HepG2 (cell line): ENCODE data around the gene PITRM1. TPM values are rescaled to one million over a fixed set of nuclear protein-coding genes. Genes with fewer than 3 reads are reported as not detected.

Experiments used
- ATAC-seq: fragments of 200-7000 bp; cut with Tn5 transposase; 3 replicates; pipeline ENCODE4 v1.9.1; 2020; ENCODE audit warnings: mild to moderate bottlenecking, moderate library complexity
- BruUV-seq: library from RNA; stranded (reverse); fragments of 400-500 nt; replicated peaks from 2 replicates; lab custom pipeline; 2021; lab: Mats Ljungman, UMichigan
- CTCF ChIA-PET: fragments of 300-600 bp; formaldehyde crosslinking; extraction: SDS; loops from one replicate; lab custom pipeline; 2021; ENCODE audit warnings: low total read pairs, inconsistent platforms, low intra/inter-chr PET ratio; lab: Yijun Ruan, JAX
- POLR2A ChIA-PET: fragments of 350-600 bp; sonication (Branson Sonifier 250); formaldehyde crosslinking; loops from one replicate; lab custom pipeline; 2020; ENCODE audit warnings: antibody characterized with exemption, inconsistent platforms; lab: Yijun Ruan, JAX
- DNase-seq: peaks from one replicate; pipeline ENCODE4 v3.0.0-alpha.2; 2015; ENCODE audit warnings: low spot score
- FAIRE-seq: peaks from 3 replicates; lab custom pipeline; 2011; peaks lifted over from hg19 to GRCh38; lab: Jason Lieb, UNC
- H2AFZ ChIP-seq: one replicate; pipeline ENCODE4 v1.6.1; 2011; ENCODE audit warnings: low read length, inconsistent platforms
- H3K27ac ChIP-seq: fragments of 300-600 bp; 3 replicates; pipeline ENCODE4 v1.8.0; 2011; ENCODE audit warnings: mixed run types, mild to moderate bottlenecking, mixed read lengths, low read length, inconsistent platforms; ENCODE audit not compliant: insufficient read depth; ENCODE audit errors: extremely low read length
- H3K27me3 ChIP-seq, 2 experiments: fragments of 200-600 bp in 1 of 2; 2 replicates in 1 of 2; 3 replicates in 1 of 2; pipeline versions ENCODE4 v1.6.0 to v1.8.0; 2011; ENCODE audit warnings: low read length in 2 of 2, mild to moderate bottlenecking in 2 of 2, moderate library complexity in 2 of 2, inconsistent platforms in 1 of 2; ENCODE audit not compliant: insufficient read depth in 2 of 2, control insufficient read depth in 1 of 2
- H3K36me3 ChIP-seq, 2 experiments: fragments of 200-600 bp in 1 of 2; replicated peaks in 1 of 2; 2 replicates in 1 of 2; 3 replicates in 1 of 2; pipeline versions ENCODE4 v1.5.1 to v1.8.0; 2011; ENCODE audit warnings: low read length in 2 of 2, inconsistent platforms in 1 of 2; ENCODE audit not compliant: insufficient read depth in 2 of 2, control insufficient read depth in 1 of 2
- H3K4me1 ChIP-seq: 2 replicates; pipeline ENCODE4 v1.5.1; 2012; ENCODE audit warnings: low read length, inconsistent platforms; ENCODE audit not compliant: insufficient read depth
- H3K4me2 ChIP-seq: 2 replicates; pipeline ENCODE4 v1.6.0; 2011; ENCODE audit warnings: low read depth, low read length, inconsistent platforms
- H3K4me3 ChIP-seq, 3 experiments: fragments of 200-600 bp in 1 of 3; sonication (generic), shearing (Covaris generic) in 1 of 3; replicated peaks in 1 of 3; 2 replicates each; pipeline ENCODE4 v1.5.1; 2011 to 2016; ENCODE audit warnings: low read length in 3 of 3, inconsistent platforms in 2 of 3, low read depth in 2 of 3, mild to moderate bottlenecking in 2 of 3, control low read depth in 1 of 3, mixed read lengths in 1 of 3; ENCODE audit not compliant: insufficient read depth in 1 of 3
- H3K79me2 ChIP-seq: one replicate; pipeline ENCODE4 v1.6.1; 2011; ENCODE audit warnings: low read length, inconsistent platforms; ENCODE audit not compliant: insufficient read depth
- H3K9ac ChIP-seq: 2 replicates; pipeline ENCODE4 v1.6.0; 2011; ENCODE audit warnings: mild to moderate bottlenecking, low read depth, low read length, inconsistent platforms; ENCODE audit not compliant: insufficient read depth
- H3K9me3 ChIP-seq: 2 replicates; pipeline ENCODE4 v1.5.1; 2012; ENCODE audit warnings: mild to moderate bottlenecking, low read length
- H4K20me1 ChIP-seq: 2 replicates; pipeline ENCODE4 v1.6.0; 2011; ENCODE audit warnings: inconsistent platforms, mild to moderate bottlenecking, low read length, moderate library complexity; ENCODE audit not compliant: insufficient read depth
- CEBPG ChIP-seq: IDR thresholded peaks from 2 replicates; pipeline ENCODE4 v1.6.1; 2016
- E2F5 ChIP-seq: sonication (generic); formaldehyde crosslinking; conservative IDR thresholded peaks from 2 replicates; pipeline ENCODE4 v1.4.0; 2020; ENCODE audit warnings: missing genetic modification reagents
- GTF3A ChIP-seq: sonication (generic); formaldehyde crosslinking; conservative IDR thresholded peaks from 2 replicates; pipeline ENCODE4 v1.4.0; 2020; ENCODE audit warnings: mild to moderate bottlenecking, missing genetic modification reagents
- KLF16 ChIP-seq, 2 experiments: sonication (generic) in 1 of 2; formaldehyde crosslinking in 1 of 2; IDR thresholded peaks; 2 replicates each; pipeline versions ENCODE4 v1.6.1 to v1.8.0; 2016 to 2023; ENCODE audit warnings: missing genetic modification reagents in 2 of 2, missing compliant biosample characterization in 1 of 2
- MEF2D ChIP-seq: sonication (generic); formaldehyde crosslinking; IDR thresholded peaks from 2 replicates; pipeline ENCODE4 v1.5.1; 2020; ENCODE audit warnings: mild to moderate bottlenecking, missing genetic modification reagents
- MXD1 ChIP-seq: sonication (generic); formaldehyde crosslinking; IDR thresholded peaks from 2 replicates; pipeline ENCODE4 v1.4.0; 2020; ENCODE audit warnings: mild to moderate bottlenecking, missing genetic modification reagents
- NCOA1 ChIP-seq: sonication (generic); formaldehyde crosslinking; IDR thresholded peaks from 2 replicates; pipeline ENCODE4 v1.9.0; 2021; ENCODE audit warnings: missing genetic modification reagents
- PRMT3 ChIP-seq: sonication (generic); formaldehyde crosslinking; IDR thresholded peaks from 2 replicates; pipeline ENCODE4 v1.8.1; 2022; ENCODE audit warnings: low read depth, mild to moderate bottlenecking, moderate library complexity, missing genetic modification reagents, borderline replicate concordance
- RXRA ChIP-seq: sonication (generic); formaldehyde crosslinking; IDR thresholded peaks from 2 replicates; pipeline ENCODE4 v1.5.1; 2020; ENCODE audit warnings: missing genetic modification reagents
- ZNF275 ChIP-seq: sonication (generic); formaldehyde crosslinking; IDR thresholded peaks from 2 replicates; pipeline ENCODE4 v1.8.0; 2022; ENCODE audit warnings: missing genetic modification reagents, mild to moderate bottlenecking, inconsistent platforms, borderline replicate concordance
- ZNF367 ChIP-seq: sonication (generic); formaldehyde crosslinking; IDR thresholded peaks from 2 replicates; pipeline ENCODE4 v1.4.0; 2020; ENCODE audit warnings: missing genetic modification reagents, borderline replicate concordance
- ZNF569 ChIP-seq: sonication (generic); formaldehyde crosslinking; IDR thresholded peaks from 2 replicates; pipeline ENCODE4 v1.5.0; 2020; ENCODE audit warnings: mild to moderate bottlenecking, missing genetic modification reagents, moderate library complexity, borderline replicate concordance
- ZSCAN5A ChIP-seq: sonication (generic); formaldehyde crosslinking; IDR thresholded peaks from 2 replicates; pipeline ENCODE4 v1.8.0; 2022; ENCODE audit warnings: mild to moderate bottlenecking, missing genetic modification reagents, borderline replicate concordance
- WGBS: methylation state at CpG from one replicate; pipeline ENCODE4 v1.1.6; 2017; ENCODE audit warnings: low lambda C conversion rate; 5-methylcytosine and 5-hydroxymethylcytosine counted together
- in situ Hi-C: cut with HindIII; loops from 2 replicates; pipeline ENCODE4 v1.10.0; 2017; ENCODE audit warnings: low pct_unique_long_range_greater_than_20kb; ENCODE audit not compliant: extremely low pct_ligation_motif_present
- intact Hi-C: fragments of 100-400 bp; cut with micrococcal nuclease; formaldehyde crosslinking; loops from one replicate; pipeline ENCODE4 v1.10.0; 2022; ENCODE audit not compliant: unreplicated experiment
- polyA plus RNA-seq, 8 experiments: library from polyadenylated mRNA; depleted of rRNA in 3 of 8; stranded (reverse) in 7 of 8; unstranded in 1 of 8; fragments of >200 nt; fragmentation: Illumina TruSeq in 4 of 8; extraction: Trizol in 4 of 8; gene quantifications; 2 replicates each; pipeline versions ENCODE4 v1.2.1 to v1.2.3, GENCODE V29; 2011 to 2016; ENCODE audit warnings: low read depth in 4 of 8, missing spikeins in 1 of 8, mixed read lengths in 1 of 8; ENCODE audit not compliant: insufficient read depth in 1 of 8
- total RNA-seq, 5 experiments: library from RNA; depleted of rRNA; stranded (reverse); fragments of >200 nt; fragmentation: Illumina TruSeq; extraction: Trizol; gene quantifications; 2 replicates each; pipeline ENCODE4 v1.2.3, GENCODE V29; 2016; ENCODE audit warnings: low read depth in 1 of 5

Gene PITRM1
- total and polyA plus RNA-seq, 2 of the 13 experiments (the other 11 are each of a cell fraction or from before 2014, with no cell fraction given) = 16.4 to 29.0 TPM

GRCh38 chr10:3154666-3155065, 17.9 kb downstream of the PITRM1 start (continued):
- no peak for TF ChIP-seq ZNF275

- POLR2A ChIA-PET = no interaction called here
- Histone ChIP-seq H2AFZ (no peak overlapping the region), H3K4me3 (no peak overlapping the region), H3K79me2 (no peaks in the 10 kb centered on the region), H3K4me1 (no peaks in the 10 kb centered on the region), H3K27ac (no peak overlapping the region), H3K9me3 (no peaks in the 10 kb centered on the region), H4K20me1 (no peaks in the 10 kb centered on the region), H3K27me3 (no peaks in the 10 kb centered on the region), H3K4me2 (no peak overlapping the region), H3K9ac (no peak overlapping the region), H3K36me3 (peaks cover 15 to 64% of the 10 kb centered on the region in 2 experiments)
- FAIRE-seq = no peak
- intact Hi-C loops = no loop called here
- in situ Hi-C loops = no loop called here
- no peak for DNase-seq
- ATAC-seq = no peak
- BruUV-seq = no TSS peak
- TF ChIP-seq MXD1 (CRISPR knock-in tag) (no peak), GTF3A (CRISPR knock-in tag) (no peak), ZNF367 (CRISPR knock-in tag) (no peak), CEBPG (CRISPR knock-in tag) (no peak), RXRA (CRISPR knock-in tag) (no peak), KLF16 (CRISPR knock-in tag; IDR thresholded peaks at IDR 0.05) (no peak), E2F5 (CRISPR knock-in tag) (no peak), ZNF569 (CRISPR knock-in tag) (no peak), NCOA1 (CRISPR knock-in tag) (no peak), PRMT3 (CRISPR knock-in tag) (no peak), MEF2D (CRISPR knock-in tag) (no peak), ZSCAN5A (CRISPR knock-in tag) (no peak)
- CTCF ChIA-PET = no interaction called here
- 91% methylated on average over 9 of the region's 9 CpGs for WGBS
Measured at GRCh38 chr10:3152566-3152935, 20.0 kb downstream of the PITRM1 start.
